Stimulated activated naive B cell treated with anti-CD40 and anti-IgM and Interleukin-4, amounts not matched to agents 10 μg/mL and 1 μg/mL and 100 μg/mL, for 72 hours (primary cell): ENCODE data around the gene TP53AIP1.

Experiments
- ATAC-seq, 2 donors: fragments of 150-1000 bp; cut with Tn5 transposase; replicated peaks; 2 replicates each; pipeline ENCODE4 v1.10.0; 2021; ENCODE audit warnings: moderate library complexity in 1 of 2
- DNase-seq: peaks from one replicate; pipeline ENCODE4 v3.0.0; 2021
- H3K27ac Mint-ChIP-seq: one replicate; pipeline ENCODE4 v1.8.0; 2022; ENCODE audit warnings: mild to moderate bottlenecking, mixed read lengths
- H3K27me3 Mint-ChIP-seq, 2 donors: one replicate each; pipeline ENCODE4 v1.8.0; 2022; ENCODE audit warnings: mixed read lengths in 2 of 2
- H3K36me3 Mint-ChIP-seq, 2 donors: one replicate each; pipeline ENCODE4 v1.8.0; 2022; ENCODE audit warnings: mixed read lengths in 2 of 2, mild to moderate bottlenecking in 1 of 2
- H3K4me1 Mint-ChIP-seq, 2 donors: one replicate each; pipeline ENCODE4 v1.8.0; 2022; ENCODE audit warnings: mixed read lengths in 2 of 2, mild to moderate bottlenecking in 1 of 2
- H3K4me3 Mint-ChIP-seq, 2 donors: one replicate each; pipeline ENCODE4 v1.8.0; 2022; ENCODE audit warnings: mild to moderate bottlenecking in 2 of 2, mixed read lengths in 2 of 2, moderate library complexity in 1 of 2
- H3K9me3 Mint-ChIP-seq, 2 donors: one replicate each; pipeline ENCODE4 v1.8.0; 2022; ENCODE audit warnings: mixed read lengths in 2 of 2, mild to moderate bottlenecking in 1 of 2

The TP53AIP1 gene

GRCh38 chr11:128956401-128957201 is 13.9 kb upstream of the TP53AIP1 start:
- Mint-ChIP-seq H3K36me3 (no peaks in the 10 kb centered on the region), H3K27ac (no peak overlapping the region), H3K4me3 (peak overlapping the region in 1 of 2 donors; percentile 27), H3K4me1 (peaks cover 0 to 3% of the 10 kb centered on the region in 2 donors), H3K27me3 (peaks cover 22 to 30% of the 10 kb centered on the region in 2 donors), H3K9me3 (no peaks in the 10 kb centered on the region)
- DNase-seq: peak; percentile 9
- ATAC-seq: peak; percentile 50 to 70

- Mint-ChIP-seq H3K9me3 (no peaks in the 10 kb centered on the region), H3K4me1 (peaks cover 0 to 3% of the 10 kb centered on the region in 2 donors), H3K36me3 (no peaks in the 10 kb centered on the region), H3K4me3 (no peak overlapping the region), H3K27ac (no peak overlapping the region), H3K27me3 (peaks cover 26 to 34% of the 10 kb centered on the region in 2 donors)
- ATAC-seq (no peak), DNase-seq (no peak)
Measured at GRCh38 chr11:128955636-128956035, 13.0 kb upstream of the TP53AIP1 start.

- Mint-ChIP-seq H3K27me3 (peaks cover 35 to 48% of the 10 kb centered on the region in 2 donors), H3K9me3 (no peaks in the 10 kb centered on the region), H3K36me3 (no peaks in the 10 kb centered on the region), H3K4me1 (peaks cover 0 to 3% of the 10 kb centered on the region in 2 donors), H3K27ac (no peak overlapping the region), H3K4me3 (no peak overlapping the region)
- ATAC-seq (no peak), DNase-seq (no peak)
Measured at GRCh38 chr11:128953151-128953550, 10.5 kb upstream of the TP53AIP1 start.

- H3K27me3 Mint-ChIP-seq: peaks cover 27 to 47% of the 10 kb centered on the region in 2 donors
- H3K9me3 Mint-ChIP-seq: no peaks in the 10 kb centered on the region
- no peak for ATAC-seq
- peaks cover 0 to under 1% of the 10 kb centered on the region in 2 donors for H3K4me1 Mint-ChIP-seq
- H3K27ac Mint-ChIP-seq: no peak overlapping the region
- H3K4me3 Mint-ChIP-seq: no peak overlapping the region
- H3K36me3 Mint-ChIP-seq: no peaks in the 10 kb centered on the region
- DNase-seq: no peak
Measured at GRCh38 chr11:128949791-128950454, 7.3 kb upstream of the TP53AIP1 start.

- H3K36me3 Mint-ChIP-seq: no peaks in the 10 kb centered on the region
- peaks cover 35 to 59% of the 10 kb centered on the region in 2 donors for H3K27me3 Mint-ChIP-seq
- no peak overlapping the region for H3K4me3 Mint-ChIP-seq
- DNase-seq (no peak), ATAC-seq (no peak)
- H3K9me3 Mint-ChIP-seq: no peaks in the 10 kb centered on the region
- H3K4me1 Mint-ChIP-seq: no peaks in the 10 kb centered on the region
- no peak overlapping the region for H3K27ac Mint-ChIP-seq
Measured at GRCh38 chr11:128948583-128948982, 5.9 kb upstream of the TP53AIP1 start.

- peaks cover 36 to 56% of the 10 kb centered on the region in 2 donors for H3K27me3 Mint-ChIP-seq
- H3K36me3 Mint-ChIP-seq: no peaks in the 10 kb centered on the region
- H3K4me1 Mint-ChIP-seq: no peaks in the 10 kb centered on the region
- DNase-seq: no peak
- ATAC-seq: no peak
- no peaks in the 10 kb centered on the region for H3K9me3 Mint-ChIP-seq
- H3K4me3 Mint-ChIP-seq: no peak overlapping the region
- H3K27ac Mint-ChIP-seq: no peak overlapping the region
Measured at GRCh38 chr11:128947773-128948172, 5.1 kb upstream of the TP53AIP1 start.

GRCh38 chr11:128946648-128947047 is 4.0 kb upstream of the TP53AIP1 start:
- no peak overlapping the region for H3K4me3 Mint-ChIP-seq
- no peak for ATAC-seq
- no peaks in the 10 kb centered on the region for H3K4me1 Mint-ChIP-seq
- H3K9me3 Mint-ChIP-seq: no peaks in the 10 kb centered on the region
- H3K27ac Mint-ChIP-seq: no peak overlapping the region
- H3K27me3 Mint-ChIP-seq: peaks cover 42 to 65% of the 10 kb centered on the region in 2 donors
- no peaks in the 10 kb centered on the region for H3K36me3 Mint-ChIP-seq
- DNase-seq: no peak

- DNase-seq: no peak
- H3K27ac Mint-ChIP-seq: no peak overlapping the region
- H3K9me3 Mint-ChIP-seq: no peaks in the 10 kb centered on the region
- ATAC-seq: no peak
- no peak overlapping the region for H3K4me3 Mint-ChIP-seq
- H3K27me3 Mint-ChIP-seq: peaks cover 38 to 65% of the 10 kb centered on the region in 2 donors
- no peaks in the 10 kb centered on the region for H3K36me3 Mint-ChIP-seq
- H3K4me1 Mint-ChIP-seq: no peaks in the 10 kb centered on the region
Measured at GRCh38 chr11:128943428-128943976, 831 bp upstream of the TP53AIP1 start.

- no peaks in the 10 kb centered on the region for H3K36me3 Mint-ChIP-seq
- H3K27me3 Mint-ChIP-seq: peaks cover 35 to 53% of the 10 kb centered on the region in 2 donors
- no peaks in the 10 kb centered on the region for H3K9me3 Mint-ChIP-seq
- DNase-seq (no peak), ATAC-seq (no peak)
- H3K4me1 Mint-ChIP-seq: no peaks in the 10 kb centered on the region
- H3K4me3 Mint-ChIP-seq: no peak overlapping the region
- no peak overlapping the region for H3K27ac Mint-ChIP-seq
Measured at GRCh38 chr11:128942272-128942612, 429 bp downstream of the TP53AIP1 start.

- Mint-ChIP-seq H3K4me3 (no peak overlapping the region), H3K9me3 (no peaks in the 10 kb centered on the region), H3K27me3 (peaks cover 35 to 52% of the 10 kb centered on the region in 2 donors), H3K36me3 (no peaks in the 10 kb centered on the region), H3K4me1 (no peaks in the 10 kb centered on the region), H3K27ac (no peak overlapping the region)
- ATAC-seq (no peak), DNase-seq (no peak)
Measured at GRCh38 chr11:128941573-128942271, 949 bp downstream of the TP53AIP1 start.

- DNase-seq (no peak), ATAC-seq (no peak)
- Mint-ChIP-seq H3K36me3 (no peaks in the 10 kb centered on the region), H3K4me3 (no peak overlapping the region), H3K4me1 (no peaks in the 10 kb centered on the region), H3K9me3 (no peaks in the 10 kb centered on the region), H3K27me3 (peaks cover 35 to 52% of the 10 kb centered on the region in 2 donors), H3K27ac (no peak overlapping the region)
Measured at GRCh38 chr11:128941110-128941509, 1.6 kb downstream of the TP53AIP1 start.

- Mint-ChIP-seq H3K4me3 (no peak overlapping the region), H3K27me3 (peaks cover 33 to 50% of the 10 kb centered on the region in 2 donors), H3K9me3 (no peaks in the 10 kb centered on the region), H3K27ac (no peak overlapping the region), H3K36me3 (no peaks in the 10 kb centered on the region), H3K4me1 (no peaks in the 10 kb centered on the region)
- no peak for DNase-seq
- ATAC-seq: no peak
Measured at GRCh38 chr11:128940603-128941002, 2.1 kb downstream of the TP53AIP1 start.

GRCh38 chr11:128940156-128940555 is 2.5 kb downstream of the TP53AIP1 start:
- DNase-seq (no peak), ATAC-seq (no peak)
- no peaks in the 10 kb centered on the region for H3K4me1 Mint-ChIP-seq
- H3K9me3 Mint-ChIP-seq: no peaks in the 10 kb centered on the region
- H3K4me3 Mint-ChIP-seq: no peak overlapping the region
- no peaks in the 10 kb centered on the region for H3K36me3 Mint-ChIP-seq
- peaks cover 29 to 45% of the 10 kb centered on the region in 2 donors for H3K27me3 Mint-ChIP-seq
- no peak overlapping the region for H3K27ac Mint-ChIP-seq

GRCh38 chr11:128939591-128939990 is 3.1 kb downstream of the TP53AIP1 start:
- H3K27ac Mint-ChIP-seq: no peak overlapping the region
- ATAC-seq (no peak), DNase-seq (no peak)
- H3K27me3 Mint-ChIP-seq: peaks cover 23 to 40% of the 10 kb centered on the region in 2 donors
- no peak overlapping the region for H3K4me3 Mint-ChIP-seq
- no peaks in the 10 kb centered on the region for H3K9me3 Mint-ChIP-seq
- no peaks in the 10 kb centered on the region for H3K36me3 Mint-ChIP-seq
- no peaks in the 10 kb centered on the region for H3K4me1 Mint-ChIP-seq
